Activated naive CD4-positive, alpha-beta T cell treated with Interleukin-2 at 50 U/mL for 16 hours (primary cell): ENCODE data around the gene DNAH6.
"Not testable (repeated sequence)": the region's sequence is repeated elsewhere in the genome, so short reads cannot be mapped to it uniquely, and the experiment has no call there.

Experiments used
- DNase-seq: peaks from one replicate; pipeline ENCODE4 v3.0.0-alpha.2; 2020

Gene DNAH6

DNA sequence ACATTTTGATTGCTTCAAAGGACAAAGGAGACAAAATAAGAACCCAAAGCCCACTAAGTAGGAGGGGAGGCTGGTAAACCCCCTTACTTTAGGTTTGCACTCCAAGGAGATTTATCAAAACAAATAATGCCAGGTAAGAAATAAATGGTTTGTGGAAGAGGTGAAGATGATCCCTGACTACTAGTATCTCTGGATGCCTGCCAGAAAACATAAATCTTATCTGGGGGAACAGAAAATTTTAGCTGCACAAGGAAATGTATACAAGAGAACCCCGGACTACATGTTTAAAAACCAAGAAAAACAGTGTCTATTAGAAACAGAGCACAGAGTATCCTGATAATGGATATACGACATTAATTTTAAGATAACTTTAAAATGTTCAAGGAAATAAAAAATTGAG lies 250.5 kb downstream of the DNAH6 start:
- no peak for DNase-seq

DNA sequence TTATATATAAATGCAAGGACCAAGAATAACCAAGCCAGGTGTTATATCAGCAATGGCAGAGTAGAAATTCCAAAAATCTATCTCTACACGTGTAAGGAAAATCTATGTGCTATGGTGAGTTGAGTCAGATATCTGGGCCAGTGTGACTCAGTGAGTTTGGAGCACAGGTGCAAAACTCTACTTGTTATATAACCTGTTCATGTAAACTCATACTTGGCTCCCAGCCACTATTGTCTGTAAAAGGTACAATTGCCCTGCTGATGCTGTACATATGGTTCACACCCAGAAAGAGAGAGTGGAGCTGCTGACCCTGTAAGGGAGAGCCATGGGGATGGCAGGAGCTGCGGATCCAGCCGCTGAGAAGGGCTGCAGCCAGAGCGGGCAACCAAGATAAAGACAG lies 252.5 kb downstream of the DNAH6 start:
- no peak for DNase-seq

GRCh38 chr2:84770280-84770679 lies 254.0 kb downstream of the DNAH6 start:
- DNase-seq: no peak

DNA sequence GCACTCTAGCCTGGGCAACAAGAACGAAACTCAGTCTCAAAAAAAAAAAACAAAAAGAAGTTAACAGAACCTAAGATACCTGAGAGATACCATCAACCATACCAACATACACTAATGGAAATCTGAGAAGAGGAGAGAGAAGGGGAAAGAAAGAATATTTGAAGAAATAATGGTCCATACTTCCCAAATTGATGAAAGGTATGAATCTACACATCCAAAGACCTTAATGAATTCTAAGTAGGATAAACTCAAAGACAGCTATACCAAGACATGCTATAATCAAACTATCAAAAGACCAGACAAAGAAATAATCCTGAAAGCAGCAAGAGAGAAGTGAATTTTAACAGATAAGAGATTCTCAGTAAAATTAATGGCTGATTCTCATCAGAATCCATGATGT lies 255.0 kb downstream of the DNAH6 start:
- DNase-seq: no peak

GRCh38 chr2:84773562-84773961 lies 257.3 kb downstream of the DNAH6 start:
- DNase-seq: not testable (repeated sequence)

- no peak for DNase-seq
Measured at GRCh38 chr2:84776011-84776410, 259.7 kb downstream of the DNAH6 start.

DNA sequence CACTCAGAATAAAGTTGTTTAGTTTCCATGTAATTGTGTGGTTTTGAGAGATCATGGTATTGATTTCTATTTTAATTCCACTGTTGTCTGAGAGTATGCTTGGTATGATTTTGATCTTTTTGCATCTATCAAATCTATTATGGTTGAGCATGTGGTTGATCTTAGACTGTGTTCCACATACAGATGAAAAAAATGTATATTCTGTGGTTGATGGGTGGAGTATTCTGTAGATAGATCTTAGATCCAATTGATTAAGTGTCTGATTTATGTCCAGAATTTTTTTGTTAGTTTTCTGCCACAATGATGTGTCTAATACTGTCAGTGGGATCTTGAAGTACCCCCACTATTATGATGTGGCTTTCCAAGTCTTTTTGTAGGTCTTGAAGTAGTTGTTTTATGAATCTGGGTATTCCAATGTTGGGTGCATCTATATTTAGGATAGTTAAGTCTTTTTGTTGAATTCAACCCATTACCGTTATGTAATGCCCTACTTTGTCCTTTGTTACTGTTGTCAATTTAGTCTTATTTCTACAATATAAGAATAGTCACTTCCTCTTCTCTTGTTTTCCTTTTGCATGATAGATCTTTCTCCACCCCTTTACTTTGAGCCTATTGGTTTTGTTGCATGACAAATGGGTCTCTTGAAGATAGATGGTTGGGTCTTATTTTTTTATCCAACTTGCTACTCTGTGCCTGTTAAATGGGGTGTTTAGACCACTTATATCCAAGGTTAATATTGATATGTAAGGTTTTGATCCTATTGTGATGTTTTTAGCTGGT lies 262.8 kb downstream of the DNAH6 start:
- DNase-seq: no peak

- no peak for DNase-seq
Measured at GRCh38 chr2:84779781-84780180, 263.5 kb downstream of the DNAH6 start.

DNA sequence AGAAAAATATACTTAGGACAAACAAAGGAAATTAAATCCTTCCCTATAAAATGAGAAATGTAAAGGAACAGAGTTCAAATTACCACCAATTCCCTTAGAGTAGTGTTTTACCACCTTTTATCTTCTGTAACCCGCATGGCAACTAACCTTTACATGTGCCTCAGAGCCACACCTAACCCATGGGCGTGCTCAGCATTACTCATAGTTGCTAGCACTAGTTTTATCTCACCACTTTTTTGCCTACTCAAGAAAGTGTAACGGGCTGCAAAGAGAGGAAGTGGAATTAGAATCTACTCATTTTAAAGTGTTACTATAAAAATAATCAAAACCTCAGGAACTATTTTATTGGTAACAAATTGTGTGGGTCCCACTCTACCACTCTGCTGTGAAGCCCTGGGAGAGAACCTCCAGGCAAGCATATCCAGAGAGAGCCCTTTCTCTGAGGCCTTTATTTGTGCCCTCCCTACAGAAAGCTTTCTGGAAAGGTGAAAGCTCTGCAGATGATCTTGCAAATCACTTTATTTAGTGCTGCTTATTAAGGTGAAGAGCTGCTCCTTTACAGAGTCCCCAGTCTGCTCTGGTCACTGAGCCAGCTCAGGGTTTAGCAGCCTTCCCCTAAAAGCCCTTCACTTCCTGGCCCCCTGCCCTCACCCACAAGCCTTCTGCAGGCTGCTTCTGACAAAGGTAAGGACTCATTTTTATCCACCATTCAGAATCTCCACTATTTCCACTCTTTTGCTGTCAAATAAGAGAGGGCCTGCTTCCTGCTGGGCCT lies 265.8 kb downstream of the DNAH6 start:
- peak; percentile 70 for DNase-seq

- DNase-seq: peak; percentile 29
Measured at GRCh38 chr2:84782717-84783442, 266.6 kb downstream of the DNAH6 start.

GRCh38 chr2:84785950-84786349 lies 269.7 kb downstream of the DNAH6 start:
- DNase-seq: no peak

GRCh38 chr2:84786601-84787000 lies 270.3 kb downstream of the DNAH6 start:
- DNase-seq: no peak

DNA sequence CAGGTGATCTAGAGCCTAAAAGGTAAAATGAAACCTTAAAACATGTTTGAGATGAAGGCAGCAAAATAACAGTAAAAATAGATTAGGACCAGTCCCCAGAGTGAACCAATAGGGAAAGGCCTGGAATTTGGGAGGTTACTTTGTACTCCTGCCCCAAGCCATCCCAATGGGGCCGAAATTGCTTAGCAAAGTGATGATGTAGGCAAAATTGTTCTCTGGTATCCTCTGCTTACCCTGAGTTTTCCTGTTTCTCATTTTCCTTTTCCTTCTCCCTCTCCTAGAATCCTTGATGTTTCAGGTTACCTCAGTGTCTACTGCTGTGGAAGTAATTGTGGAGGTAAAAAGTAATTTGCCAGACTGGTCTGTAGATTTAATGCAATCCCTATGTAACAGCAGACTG lies 271.7 kb downstream of the DNAH6 start:
- DNase-seq: no peak

DNA sequence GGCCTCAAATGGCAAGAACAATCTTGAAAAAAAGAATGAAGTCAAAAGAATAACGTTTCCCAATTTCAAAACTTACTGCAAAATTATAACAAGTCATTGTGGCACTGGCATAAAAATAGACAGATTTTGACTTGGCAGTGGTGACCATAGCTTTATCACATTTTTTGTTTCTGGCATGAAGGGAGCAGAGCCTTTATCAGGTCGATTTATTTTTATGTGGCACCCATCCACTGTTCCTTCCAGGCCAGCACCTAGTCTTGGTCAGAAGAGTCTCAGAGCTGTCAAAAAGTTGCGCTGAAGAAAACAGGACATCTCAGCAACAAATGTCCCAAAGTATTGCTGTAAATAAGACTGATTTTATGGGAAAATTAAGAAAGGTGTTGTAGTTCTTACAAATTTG lies 272.2 kb downstream of the DNAH6 start:
- DNase-seq: no peak

- no peak for DNase-seq
Measured at GRCh38 chr2:84792856-84793522, 276.7 kb downstream of the DNAH6 start.

DNA sequence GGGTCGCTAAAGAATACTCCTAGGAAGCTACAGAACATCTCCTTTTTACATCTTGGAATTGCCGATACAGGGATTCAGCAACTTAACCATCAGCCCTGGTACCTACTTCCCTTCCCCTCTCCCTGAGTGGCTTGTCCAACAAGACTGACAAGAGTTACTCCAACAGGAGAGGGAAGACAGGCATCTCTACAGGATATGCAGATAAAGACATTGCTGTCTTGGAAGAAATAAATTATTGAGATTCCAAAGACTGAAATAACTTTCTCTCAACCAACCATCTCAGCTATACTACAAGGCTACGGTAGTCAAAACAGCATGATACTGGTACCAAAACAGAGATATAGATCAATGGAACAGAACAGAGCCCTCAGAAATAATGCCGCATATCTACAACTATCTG lies 277.3 kb downstream of the DNAH6 start:
- no peak for DNase-seq

- DNase-seq: no peak
Measured at GRCh38 chr2:84796798-84797197, 280.5 kb downstream of the DNAH6 start.

DNA sequence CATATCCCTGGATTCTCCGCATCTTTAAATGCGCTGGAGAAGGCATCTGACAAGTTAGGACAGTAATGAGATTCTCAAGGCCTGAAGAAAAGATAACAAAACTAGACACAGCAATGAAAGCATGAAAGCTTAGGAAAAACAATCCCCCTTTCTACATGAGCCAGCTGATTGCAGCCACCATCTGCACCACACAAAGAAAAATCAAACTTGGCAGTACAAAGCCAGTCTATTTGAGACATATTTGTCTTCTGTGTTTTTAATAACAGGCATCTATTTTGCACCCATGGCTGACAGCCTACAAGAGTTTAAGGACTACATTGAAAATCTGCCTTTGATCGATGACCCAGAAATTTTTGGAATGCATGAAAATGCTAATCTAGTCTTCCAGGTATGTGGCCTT lies 281.0 kb downstream of the DNAH6 start:
- DNase-seq: no peak

- no peak for DNase-seq
Measured at GRCh38 chr2:84799772-84800171, 283.5 kb downstream of the DNAH6 start.

GRCh38 chr2:84800194-84800805 lies 284.0 kb downstream of the DNAH6 start:
- no peak for DNase-seq

- no peak for DNase-seq
Measured at GRCh38 chr2:84801811-84802210, 285.5 kb downstream of the DNAH6 start.

DNA sequence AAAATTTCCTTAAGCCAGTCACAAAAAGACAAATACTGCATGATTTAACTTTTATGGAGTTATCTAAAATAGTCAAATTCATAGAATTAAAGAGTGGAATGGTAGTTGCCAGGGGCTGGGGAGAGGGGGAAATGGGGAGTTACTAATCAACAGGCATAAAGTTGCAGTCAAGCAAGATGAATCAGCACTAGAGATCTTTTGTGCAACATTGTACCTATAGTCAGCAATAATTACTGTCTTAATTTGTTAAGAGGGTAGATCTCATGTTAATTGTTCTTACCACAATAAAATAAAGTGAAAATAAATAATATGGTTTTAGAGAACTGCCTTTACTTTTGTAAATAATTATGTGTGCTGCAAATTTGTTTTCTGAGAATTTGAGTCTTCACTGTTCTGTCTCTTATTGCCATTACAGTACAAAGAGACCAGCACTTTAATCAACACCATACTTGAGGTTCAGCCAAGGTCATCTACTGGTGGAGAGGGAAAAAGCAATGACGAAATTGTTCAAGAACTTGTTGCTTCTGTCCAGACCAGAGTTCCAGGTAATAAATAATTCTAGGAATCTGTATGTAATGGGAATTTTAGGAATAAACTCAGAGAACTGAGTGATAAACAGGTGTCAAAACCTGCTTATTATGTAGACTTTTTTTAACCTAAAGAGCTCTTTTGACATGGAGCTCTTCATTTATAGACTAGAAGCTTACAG lies 289.1 kb downstream of the DNAH6 start:
- no peak for DNase-seq
